GM19395 (cell line): ENCODE data around the gene PRKN.

Experiments
- ATAC-seq: cut with Tn5 transposase; IDR thresholded peaks from one replicate; pipeline ENCODE4 v1.9.1; 2021; ENCODE audit warnings: mild to moderate bottlenecking, moderate library complexity; ENCODE audit not compliant: unreplicated experiment

Gene PRKN

GRCh38 chr6:161486361-161487216 is 1241.0 kb downstream of the PRKN start:
- no peak for ATAC-seq

- no peak for ATAC-seq
These were observed 1245.1 kb downstream of the PRKN start for GRCh38 chr6:161482517-161482858.

DNA sequence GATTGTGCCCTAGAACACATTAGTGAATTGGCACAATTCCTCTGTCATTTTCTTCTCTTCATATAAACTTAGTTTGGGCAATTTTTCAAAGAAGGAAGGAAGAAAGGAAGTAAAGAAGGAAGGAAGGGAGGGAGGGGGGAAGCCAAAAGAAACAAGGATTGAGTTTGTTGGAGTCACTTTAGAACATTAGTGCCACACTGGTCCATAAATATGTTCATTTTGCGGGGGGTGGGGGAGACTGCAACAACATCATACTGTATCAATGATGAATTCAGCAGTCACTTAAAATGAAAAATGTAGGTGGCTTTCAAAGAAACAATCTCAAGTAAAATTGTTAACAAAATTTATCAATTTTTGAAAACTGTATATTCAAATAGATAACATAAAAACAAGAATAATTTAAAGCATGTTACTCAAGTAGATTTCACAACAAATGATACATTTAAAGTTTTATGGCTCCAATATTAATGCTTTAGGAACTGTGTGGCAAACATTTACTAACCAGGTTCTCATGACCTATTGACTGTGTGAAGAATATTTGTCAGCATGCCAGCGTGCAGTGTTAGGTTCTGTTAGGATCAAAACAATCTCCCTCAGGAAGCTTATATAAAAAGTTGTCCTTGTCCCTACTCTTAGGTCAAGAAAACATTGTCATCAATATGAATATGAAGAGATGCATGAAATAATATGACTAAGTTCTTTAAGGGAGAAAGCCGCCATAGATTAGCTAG is 1245.6 kb downstream of the PRKN start:
- no peak for ATAC-seq

DNA sequence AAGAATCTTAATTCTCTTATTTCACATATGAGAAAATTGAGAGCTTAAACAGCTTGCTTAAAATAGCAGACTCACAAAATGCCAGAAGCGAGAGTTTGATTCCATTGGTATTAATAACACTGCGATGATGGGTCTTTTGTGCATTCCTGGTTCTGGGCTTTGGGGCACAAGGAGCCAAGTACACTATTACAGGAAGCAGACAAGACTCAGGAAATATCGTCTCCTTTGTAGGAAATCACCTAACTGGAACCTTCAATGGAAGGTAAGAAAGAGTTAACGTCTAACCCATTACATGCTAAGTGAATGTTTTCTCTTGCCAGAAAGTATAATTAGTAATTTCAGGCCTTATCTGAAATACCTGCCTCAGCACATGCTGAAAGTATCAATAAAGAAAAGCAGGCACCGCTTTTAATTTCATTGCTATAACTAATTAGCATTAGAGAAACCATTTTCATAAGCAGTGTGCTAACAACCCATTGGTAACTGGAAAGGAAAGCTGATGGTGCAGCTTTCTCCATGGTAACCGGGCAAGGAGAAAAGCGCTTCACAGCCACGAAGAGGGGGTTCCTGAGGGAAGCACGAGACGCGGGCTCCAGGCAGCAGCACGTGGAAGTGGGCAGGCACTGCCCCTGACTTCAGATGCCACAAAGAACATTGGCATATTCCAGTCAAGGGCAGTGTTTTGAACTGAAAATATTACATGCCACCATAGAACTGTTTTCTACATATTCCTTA is 1247.0 kb downstream of the PRKN start:
- no peak for ATAC-seq

- ATAC-seq = no peak
These were observed 1248.2 kb downstream of the PRKN start for GRCh38 chr6:161479376-161479775.

DNA sequence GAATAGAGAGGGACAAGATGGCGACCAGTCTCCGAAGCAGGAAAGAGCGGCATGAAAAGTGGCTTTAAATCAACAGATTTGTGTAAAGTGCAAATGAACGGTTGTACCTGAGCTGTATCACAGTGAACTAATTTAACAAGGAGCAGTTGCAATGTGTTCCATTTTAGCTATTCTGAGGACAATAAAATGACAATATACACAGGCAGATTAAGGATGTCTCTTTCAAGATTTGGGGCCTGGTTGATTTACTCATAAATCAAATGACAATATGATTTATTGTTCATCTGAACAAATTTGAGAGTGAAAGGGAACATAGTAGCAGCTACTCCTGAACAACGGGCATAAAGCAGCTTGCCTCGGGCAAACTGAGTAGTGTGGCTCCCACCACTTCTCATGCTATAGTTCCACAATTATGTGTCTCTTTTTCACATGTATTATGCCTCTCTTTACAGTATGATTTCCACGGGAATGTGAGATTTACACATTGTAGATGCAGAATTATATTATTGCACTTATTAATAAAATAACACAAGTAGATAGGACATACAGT is 1249.6 kb downstream of the PRKN start:
- no peak for ATAC-seq

DNA sequence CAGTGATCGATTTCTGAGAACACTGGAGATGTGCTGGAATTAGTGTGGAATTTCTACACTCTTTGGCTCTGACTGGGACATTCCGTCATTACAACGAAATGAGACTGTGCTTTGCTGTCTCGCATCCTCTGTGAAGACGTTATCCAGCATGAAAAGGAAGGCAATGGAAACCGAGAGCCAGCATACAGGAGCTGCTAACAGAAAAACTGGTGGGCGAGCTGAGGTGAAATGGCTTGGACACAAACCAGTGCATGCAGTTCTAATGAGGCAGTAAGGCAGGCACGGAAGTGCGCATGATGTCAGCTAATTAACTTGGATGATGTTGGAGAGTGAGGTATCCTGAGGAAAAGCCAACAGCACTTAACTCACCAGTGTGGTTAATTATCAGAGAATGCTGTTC is 1250.9 kb downstream of the PRKN start:
- no peak for ATAC-seq

DNA sequence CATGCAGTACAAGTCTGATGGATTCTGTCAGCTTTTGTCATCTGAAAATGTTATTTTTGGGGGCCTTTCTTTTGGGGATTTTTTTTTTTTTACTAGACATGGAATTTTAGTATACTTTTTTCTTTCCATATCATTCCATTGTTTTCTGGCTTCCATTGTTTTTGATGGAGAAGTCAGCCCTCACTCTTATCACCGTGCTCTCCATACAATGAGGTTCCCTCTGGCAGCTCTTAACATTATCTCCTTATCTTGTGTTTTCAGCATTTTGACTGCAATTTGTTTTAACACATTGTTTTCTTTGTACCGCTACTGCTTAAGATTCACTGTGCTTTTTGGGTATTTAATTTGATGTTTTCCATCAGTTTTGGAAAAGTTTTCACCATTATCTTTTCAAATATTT is 1262.2 kb downstream of the PRKN start:
- no peak for ATAC-seq

- no peak for ATAC-seq
These were observed 1264.5 kb downstream of the PRKN start for GRCh38 chr6:161463071-161463470.

DNA sequence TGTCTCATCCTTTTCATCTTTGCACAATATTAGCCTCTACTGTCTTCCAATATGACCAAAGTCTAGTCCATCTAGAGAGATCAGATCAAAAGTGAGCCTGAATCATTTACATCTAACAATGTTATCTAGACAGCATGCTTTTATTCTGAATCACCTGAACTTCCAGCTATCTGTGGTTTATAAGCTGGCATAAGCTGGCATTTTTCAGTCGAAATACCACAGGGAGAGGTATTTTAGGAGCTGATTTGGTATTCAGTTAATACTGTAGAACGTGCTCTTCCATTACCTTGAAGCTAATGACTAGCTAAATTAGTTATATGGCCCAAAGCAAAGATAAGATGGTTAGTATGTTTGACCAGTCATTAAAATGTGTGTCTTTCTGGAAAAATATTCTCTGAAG is 1265.4 kb downstream of the PRKN start:
- ATAC-seq = no peak

DNA sequence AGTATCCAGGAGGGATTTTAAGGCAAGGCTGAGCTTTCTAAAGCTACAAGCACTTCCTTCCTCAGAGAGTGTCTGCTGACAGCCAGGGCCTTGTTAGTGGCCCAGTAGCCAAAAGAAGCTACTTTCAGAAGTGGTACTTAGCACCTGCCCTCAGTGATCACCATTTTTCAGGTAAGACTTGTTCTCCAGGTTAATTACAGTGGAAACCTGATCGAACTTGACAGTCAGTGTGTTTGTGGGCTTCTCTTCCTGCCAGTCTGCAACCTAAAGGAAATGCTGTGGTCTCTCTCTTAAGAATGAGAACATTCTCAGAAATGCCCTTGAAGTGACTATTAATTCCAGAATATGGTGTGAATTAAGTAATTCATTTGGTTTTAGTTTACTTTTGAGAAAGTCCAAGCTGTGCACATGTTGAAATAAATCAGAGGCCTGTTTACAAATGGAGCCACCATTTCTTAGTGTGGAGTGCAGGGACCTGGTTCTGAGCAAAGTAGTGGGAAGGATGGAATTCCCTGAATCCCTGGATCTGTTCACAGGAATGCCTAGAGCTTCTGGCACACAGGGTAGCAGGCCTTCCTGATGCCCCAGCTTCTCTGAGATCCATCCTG is 1268.5 kb downstream of the PRKN start:
- no peak for ATAC-seq

DNA sequence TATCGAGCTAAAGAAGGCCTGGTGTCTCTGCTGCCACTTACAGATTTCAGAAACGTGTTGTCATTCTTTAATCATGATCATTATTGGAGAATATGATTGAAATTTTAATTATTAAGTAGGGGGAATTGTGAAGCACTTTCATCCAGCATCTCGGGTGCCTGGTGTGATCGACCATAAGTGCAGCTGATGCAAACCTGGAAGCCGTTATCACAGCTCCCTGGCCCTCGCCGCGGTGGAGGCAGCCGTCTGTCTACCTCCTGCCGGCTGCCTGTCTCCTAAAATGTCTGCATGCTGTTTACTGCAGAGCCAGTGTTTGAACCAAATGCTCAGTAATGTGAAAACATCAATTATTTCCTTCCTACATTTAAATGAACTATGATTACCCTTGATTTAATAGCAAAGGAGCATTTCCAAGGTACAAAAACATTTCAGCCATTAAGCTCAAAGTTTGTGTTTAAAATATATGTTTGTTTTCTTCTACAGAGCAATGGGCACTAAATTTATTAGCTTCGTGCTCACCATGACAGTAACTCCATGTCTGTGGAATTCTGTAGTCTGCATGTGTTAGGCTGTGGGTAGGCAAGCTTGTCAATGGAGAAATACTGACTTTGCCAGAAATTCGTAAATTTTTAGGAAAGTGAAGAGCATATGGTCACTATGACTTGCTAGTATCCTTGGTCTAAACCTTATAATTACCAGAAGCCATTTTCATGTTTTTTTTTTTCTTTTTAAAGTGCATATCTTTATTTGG is 1269.2 kb downstream of the PRKN start:
- no peak for ATAC-seq

DNA sequence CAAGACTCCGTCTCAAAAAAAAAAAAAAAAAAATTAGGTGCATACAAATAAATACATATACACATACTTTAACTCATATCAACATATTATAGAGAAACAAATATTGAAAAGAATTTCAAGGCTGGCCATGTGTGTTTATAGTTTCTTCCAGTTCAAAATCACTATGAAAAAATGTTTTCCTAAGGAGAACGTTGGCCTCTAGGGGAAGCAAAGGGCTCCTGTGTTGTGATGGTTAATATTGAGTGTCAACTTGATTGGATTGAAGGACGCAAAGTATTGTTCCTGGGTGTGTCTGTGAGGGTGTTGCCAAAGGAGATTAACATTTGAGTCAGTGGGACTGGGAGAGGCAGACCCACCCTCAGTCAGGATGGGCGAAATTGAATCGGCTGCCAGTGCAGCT is 1271.7 kb downstream of the PRKN start:
- no peak for ATAC-seq

DNA sequence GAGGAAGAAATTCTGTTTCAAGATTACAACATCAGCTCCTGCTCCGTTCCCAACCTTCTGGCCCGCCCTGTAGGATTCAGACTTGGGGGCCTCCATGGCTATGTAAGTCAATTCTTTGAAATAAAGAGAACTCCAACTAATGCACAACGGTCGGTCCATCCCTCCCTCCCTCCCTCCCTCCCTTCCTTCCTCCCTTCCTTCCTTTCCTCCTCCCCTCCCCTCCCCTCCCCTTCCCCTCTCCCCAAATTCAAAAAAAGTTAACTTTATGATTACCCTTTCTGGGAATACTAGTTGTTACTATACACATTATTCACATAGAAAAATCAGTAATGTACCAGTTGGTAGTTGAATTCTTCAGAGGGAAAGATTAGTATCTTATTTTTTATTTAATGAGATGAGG is 1274.0 kb downstream of the PRKN start:
- no peak for ATAC-seq

- ATAC-seq = no peak
These were observed 1275.3 kb downstream of the PRKN start for GRCh38 chr6:161452241-161452640.

DNA sequence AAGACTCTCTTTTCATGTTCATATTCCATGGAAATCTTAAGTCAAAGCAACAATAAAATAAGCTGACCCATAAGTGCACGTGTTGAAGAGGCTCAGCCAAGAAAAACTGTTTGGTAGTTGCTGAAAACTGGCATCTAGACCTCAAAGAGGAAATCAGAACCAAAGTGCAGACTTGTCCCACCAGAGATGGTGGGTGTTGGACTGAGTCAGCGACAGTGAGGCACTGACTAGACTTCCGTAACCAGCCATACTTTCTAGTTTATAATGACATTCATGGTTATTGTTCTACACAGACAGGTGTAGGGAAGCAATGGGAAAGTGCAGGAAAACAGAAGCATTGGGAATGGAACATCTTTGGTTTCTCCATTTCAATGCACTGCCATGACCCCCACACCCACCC is 1278.0 kb downstream of the PRKN start:
- no peak for ATAC-seq

- no peak for ATAC-seq
These were observed 1280.6 kb downstream of the PRKN start for GRCh38 chr6:161446949-161447348.

- ATAC-seq = no peak
These were observed 1281.2 kb downstream of the PRKN start for GRCh38 chr6:161446296-161446925.

DNA sequence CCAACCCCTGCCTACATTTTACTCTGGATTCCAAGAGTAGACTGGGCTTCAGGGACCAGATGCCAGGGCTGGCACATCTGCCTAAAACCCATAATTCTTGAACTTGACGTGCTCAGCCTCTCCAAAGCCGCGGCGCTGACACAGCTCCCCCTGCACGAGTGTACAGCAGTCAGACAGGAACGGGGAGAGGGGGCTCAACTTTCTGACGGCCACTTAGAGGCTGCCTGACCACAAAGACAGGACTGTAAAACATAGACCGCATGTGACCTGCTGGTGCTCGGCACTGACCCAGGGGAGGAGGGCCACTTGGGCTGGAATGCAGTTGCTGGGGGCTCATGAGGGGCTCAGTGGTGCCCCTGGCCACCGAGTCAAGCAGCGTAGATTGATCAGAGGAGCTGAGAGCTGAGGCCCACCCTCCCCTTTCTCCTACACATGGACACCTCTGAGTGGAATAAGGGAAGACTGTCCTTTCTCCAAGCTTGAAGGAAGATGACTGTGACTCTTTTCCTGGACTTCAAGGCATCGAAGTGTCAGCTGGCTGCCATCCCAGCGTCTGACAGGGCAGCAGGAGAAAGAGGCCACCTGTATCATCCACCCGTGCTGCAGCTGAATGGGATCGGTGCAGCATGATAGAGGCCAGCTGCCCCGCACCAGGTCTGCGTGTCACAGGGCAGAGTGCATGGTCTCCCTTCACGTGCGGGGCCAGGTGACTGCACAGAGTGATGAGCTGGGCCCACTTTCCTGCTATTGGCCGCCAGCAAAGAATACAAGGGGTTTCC is 1282.4 kb downstream of the PRKN start:
- ATAC-seq = no peak
